LoVo (cell line): ENCODE measurements around the gene ME3.
A peak's percentile ranks its signal among the peaks of the same experiment; 100 is the strongest.
"Not testable (repeated sequence)": the region's sequence is repeated elsewhere in the genome, so short reads cannot be mapped to it uniquely, and the experiment has no call there.

Experiments used
- DNase-seq: peaks from one replicate; pipeline ENCODE4 v3.0.0-alpha.2; 2016; ENCODE audit warnings: low spot score

ME3 gene

GRCh38 chr11:86459682-86460460, 212.5 kb downstream of the ME3 start:
- DNase-seq, result peak; percentile 57

GRCh38 chr11:86459002-86459385, 213.4 kb downstream of the ME3 start:
- DNase-seq, result no peak

GRCh38 chr11:86458294-86459001, 214.0 kb downstream of the ME3 start:
- DNase-seq, result no peak

GRCh38 chr11:86456075-86456939, 216.1 kb downstream of the ME3 start:
- DNase-seq, result peak; percentile 78

GRCh38 chr11:86453290-86454030, 219.0 kb downstream of the ME3 start:
- DNase-seq, result no peak

- DNase-seq, result no peak
Observed at GRCh38 chr11:86449993-86450629, 222.3 kb downstream of the ME3 start.

GRCh38 chr11:86447763-86448480, 224.5 kb downstream of the ME3 start:
- no peak for DNase-seq

GRCh38 chr11:86446924-86447285, 225.5 kb downstream of the ME3 start:
- DNase-seq, result no peak

- DNase-seq, result no peak
Observed at GRCh38 chr11:86446163-86446923, 226.1 kb downstream of the ME3 start.

- no peak for DNase-seq
Observed at GRCh38 chr11:86444981-86445380, 227.4 kb downstream of the ME3 start.

- no peak for DNase-seq
Observed at GRCh38 chr11:86443415-86443814, 229.0 kb downstream of the ME3 start.

GRCh38 chr11:86442827-86443226, 229.6 kb downstream of the ME3 start:
- no peak for DNase-seq

GRCh38 chr11:86442420-86442819, 230.0 kb downstream of the ME3 start:
- DNase-seq, result no peak

GRCh38 chr11:86440843-86441242, 231.6 kb downstream of the ME3 start:
- DNase-seq, result no peak

GRCh38 chr11:86440305-86440716, 232.1 kb downstream of the ME3 start:
- DNase-seq, result no peak

GRCh38 chr11:86438685-86439084, 233.7 kb downstream of the ME3 start:
- DNase-seq, result no peak

- DNase-seq, result no peak
Observed at GRCh38 chr11:86435711-86436110, 236.7 kb downstream of the ME3 start.

- not testable (repeated sequence) for DNase-seq
Observed at GRCh38 chr11:86433361-86434095, 238.9 kb downstream of the ME3 start.

- no peak for DNase-seq
Observed at GRCh38 chr11:86431258-86431657, 241.2 kb downstream of the ME3 start.
